PC-3 (cell line): Measurements from ENCODE around the gene HOGA1. TPM values are rescaled to one million over a fixed set of nuclear protein-coding genes. Genes with fewer than 3 reads are reported as not detected.

Experiments
- ATAC-seq: fragments of 200-7000 bp; cut with Tn5 transposase; 2 replicates; pipeline ENCODE4 v1.9.1; 2020; ENCODE audit warnings: mild to moderate bottlenecking, moderate library complexity
- BruUV-seq: library from RNA; stranded (reverse); fragments of 400-500 nt; replicated peaks from 2 replicates; lab custom pipeline; 2021; lab: Mats Ljungman, UMichigan
- CTCF ChIA-PET: fragments of 300-600 bp; sonication (Branson Sonifier 250); formaldehyde crosslinking; loops from one replicate; lab custom pipeline; 2022; ENCODE audit warnings: antibody characterized with exemption; lab: Charles Lee
- POLR2A ChIA-PET: fragments of 300-600 bp; sonication (Branson Sonifier 250); formaldehyde crosslinking; loops from one replicate; lab custom pipeline; 2022; ENCODE audit warnings: antibody characterized with exemption; ENCODE audit not compliant: unreplicated experiment; lab: Charles Lee
- DNase-seq: peaks from one replicate; pipeline ENCODE4 v3.0.0-alpha.2; 2015
- H2AFZ ChIP-seq: fragments of 300-600 bp; sonication (generic); 2 replicates; pipeline ENCODE4 v1.6.0; 2016; ENCODE audit warnings: antibody characterized with exemption, low read length
- H3F3A ChIP-seq: fragments of 300-600 bp; sonication (generic); one replicate; pipeline ENCODE4 v1.6.0; 2017; ENCODE audit warnings: antibody characterized with exemption, low read length, control low read depth, mild to moderate bottlenecking; ENCODE audit not compliant: unreplicated experiment
- H3K27ac ChIP-seq: fragments of 300-600 bp; sonication (generic); 2 replicates; pipeline ENCODE4 v1.5.1; 2016; ENCODE audit warnings: mild to moderate bottlenecking, low read length
- H3K27me3 ChIP-seq: fragments of 300-600 bp; sonication (generic); 2 replicates; pipeline ENCODE4 v1.6.1; 2016; ENCODE audit warnings: low read length, mixed read lengths
- H3K36me3 ChIP-seq: fragments of 300-600 bp; sonication (generic); 2 replicates; pipeline ENCODE4 v1.6.1; 2016; ENCODE audit warnings: low read depth, mixed run types, low read length, mixed read lengths
- H3K4me1 ChIP-seq: fragments of 300-600 bp; sonication (generic); 2 replicates; pipeline ENCODE4 v1.5.1; 2016; ENCODE audit warnings: low read length; ENCODE audit not compliant: insufficient read depth
- H3K4me2 ChIP-seq: fragments of 300-600 bp; sonication (generic); 2 replicates; pipeline ENCODE4 v1.6.0; 2016; ENCODE audit warnings: low read length
- H3K4me3 ChIP-seq: fragments of 300-600 bp; sonication (generic); 2 replicates; pipeline ENCODE4 v1.5.1; 2016; ENCODE audit warnings: mild to moderate bottlenecking, low read length, mixed read lengths
- H3K79me2 ChIP-seq: fragments of 300-600 bp; sonication (generic); 2 replicates; pipeline ENCODE4 v1.6.1; 2017; ENCODE audit warnings: low read length, mixed read lengths
- H3K9ac ChIP-seq: fragments of 300-600 bp; sonication (generic); 2 replicates; pipeline ENCODE4 v1.6.0; 2016; ENCODE audit warnings: mild to moderate bottlenecking, low read length
- H3K9me2 ChIP-seq: fragments of 300-600 bp; sonication (generic); replicated peaks from 2 replicates; pipeline ENCODE4 v1.6.1; 2016; ENCODE audit warnings: mixed run types, low read length, mixed read lengths
- H3K9me3 ChIP-seq: fragments of 300-600 bp; sonication (generic); 2 replicates; pipeline ENCODE4 v1.6.1; 2016; ENCODE audit warnings: low read length, mixed read lengths
- H4K20me1 ChIP-seq: fragments of 300-600 bp; sonication (generic); 2 replicates; pipeline ENCODE4 v1.6.1; 2016; ENCODE audit warnings: low read length, mixed read lengths
- EZH2 ChIP-seq: fragments of 300-600 bp; sonication (generic); IDR thresholded peaks from one replicate; pipeline ENCODE4 v1.6.1; 2017; ENCODE audit warnings: antibody characterized with exemption, mild to moderate bottlenecking, low read length; ENCODE audit not compliant: unreplicated experiment
- EZH2phosphoT487 ChIP-seq: fragments of 300-600 bp; sonication (generic); IDR thresholded peaks from 2 replicates; pipeline ENCODE4 v1.6.1; 2018; ENCODE audit warnings: mild to moderate bottlenecking, antibody characterized with exemption, low read length, borderline replicate concordance
- intact Hi-C: fragments of 100-400 bp; cut with micrococcal nuclease; formaldehyde crosslinking; loops from 2 replicates; pipeline ENCODE4 v1.9.0; 2023
- total RNA-seq: library from RNA; depleted of rRNA; stranded (reverse); fragments of >200 nt; gene quantifications from 2 replicates; pipeline ENCODE4 v1.2.3, GENCODE V29; 2014
- TF ChIP-seq, protein P1 (sequence below): fragments of 300-600 bp; sonication (generic); conservative IDR thresholded peaks from 2 replicates; pipeline ENCODE4 v1.5.1; 2017; ENCODE audit warnings: antibody characterized with exemption, low read depth, mild to moderate bottlenecking, low read length

HOGA1 gene
- total RNA-seq, 1 experiment from 2014 or later: 0.15 TPM

DNA sequence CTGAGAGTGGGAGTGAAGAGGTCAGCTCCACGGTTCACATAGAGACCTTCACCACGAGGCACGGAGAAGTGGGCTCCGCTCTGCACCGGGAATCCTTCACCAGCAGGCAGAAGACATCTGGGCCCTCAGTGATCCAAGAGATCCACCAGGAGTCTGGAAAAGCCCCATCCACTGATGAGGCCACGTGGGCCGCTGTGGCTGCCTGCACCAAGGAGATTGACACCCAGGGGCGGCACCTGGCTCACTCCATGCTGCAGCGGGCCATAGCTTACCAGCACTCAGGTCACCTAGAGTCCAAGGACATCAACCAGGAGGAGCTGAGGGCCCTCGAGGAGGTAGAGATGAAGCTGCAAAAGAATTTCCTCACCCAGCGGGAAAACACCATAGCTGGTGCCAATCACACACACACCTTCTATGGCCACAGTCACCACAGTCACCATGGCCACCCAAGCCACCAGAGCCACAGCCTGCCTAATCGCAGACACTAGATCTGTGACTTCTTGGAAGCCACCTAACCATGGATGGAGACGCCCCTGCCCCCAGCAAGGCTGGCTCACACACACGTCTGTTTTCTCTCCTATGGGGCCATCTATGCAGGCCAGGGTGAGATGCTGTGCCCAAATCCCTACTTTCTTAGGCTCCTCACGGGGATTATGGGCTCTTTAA, 6.0 kb downstream of the HOGA1 start:
- no peak overlapping the region for H3K4me2 ChIP-seq
- intact Hi-C loops: no loop called here
- no peaks in the 10 kb centered on the region for H4K20me1 ChIP-seq
- no peak overlapping the region for H3K9ac ChIP-seq
- no TSS peak for BruUV-seq
- no peak overlapping the region for H2AFZ ChIP-seq
- H3K27ac ChIP-seq: no peak overlapping the region
- ChIA-PET CTCF (no interaction called here), POLR2A (interaction anchor here (0.6 kb wide), 1 partner anchor 33 kb away, joined by 11 read pairs; no protein-coding TSS in a partner anchor)
- H3F3A ChIP-seq: no peaks in the 10 kb centered on the region
- no peaks in the 10 kb centered on the region for H3K9me2 ChIP-seq
- no peak for DNase-seq
- H3K79me2 ChIP-seq: no peaks in the 10 kb centered on the region
- no peak for TF ChIP-seq EZH2phosphoT487
- no peak for TF ChIP-seq EZH2
- TF ChIP-seq, protein P1, sequence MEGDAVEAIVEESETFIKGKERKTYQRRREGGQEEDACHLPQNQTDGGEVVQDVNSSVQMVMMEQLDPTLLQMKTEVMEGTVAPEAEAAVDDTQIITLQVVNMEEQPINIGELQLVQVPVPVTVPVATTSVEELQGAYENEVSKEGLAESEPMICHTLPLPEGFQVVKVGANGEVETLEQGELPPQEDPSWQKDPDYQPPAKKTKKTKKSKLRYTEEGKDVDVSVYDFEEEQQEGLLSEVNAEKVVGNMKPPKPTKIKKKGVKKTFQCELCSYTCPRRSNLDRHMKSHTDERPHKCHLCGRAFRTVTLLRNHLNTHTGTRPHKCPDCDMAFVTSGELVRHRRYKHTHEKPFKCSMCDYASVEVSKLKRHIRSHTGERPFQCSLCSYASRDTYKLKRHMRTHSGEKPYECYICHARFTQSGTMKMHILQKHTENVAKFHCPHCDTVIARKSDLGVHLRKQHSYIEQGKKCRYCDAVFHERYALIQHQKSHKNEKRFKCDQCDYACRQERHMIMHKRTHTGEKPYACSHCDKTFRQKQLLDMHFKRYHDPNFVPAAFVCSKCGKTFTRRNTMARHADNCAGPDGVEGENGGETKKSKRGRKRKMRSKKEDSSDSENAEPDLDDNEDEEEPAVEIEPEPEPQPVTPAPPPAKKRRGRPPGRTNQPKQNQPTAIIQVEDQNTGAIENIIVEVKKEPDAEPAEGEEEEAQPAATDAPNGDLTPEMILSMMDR: no peak
- no peaks in the 10 kb centered on the region for H3K4me1 ChIP-seq
- no peaks in the 10 kb centered on the region for H3K36me3 ChIP-seq
- ATAC-seq: no peak
- no peaks in the 10 kb centered on the region for H3K27me3 ChIP-seq
- no peak overlapping the region for H3K4me3 ChIP-seq
- no peaks in the 10 kb centered on the region for H3K9me3 ChIP-seq

DNA sequence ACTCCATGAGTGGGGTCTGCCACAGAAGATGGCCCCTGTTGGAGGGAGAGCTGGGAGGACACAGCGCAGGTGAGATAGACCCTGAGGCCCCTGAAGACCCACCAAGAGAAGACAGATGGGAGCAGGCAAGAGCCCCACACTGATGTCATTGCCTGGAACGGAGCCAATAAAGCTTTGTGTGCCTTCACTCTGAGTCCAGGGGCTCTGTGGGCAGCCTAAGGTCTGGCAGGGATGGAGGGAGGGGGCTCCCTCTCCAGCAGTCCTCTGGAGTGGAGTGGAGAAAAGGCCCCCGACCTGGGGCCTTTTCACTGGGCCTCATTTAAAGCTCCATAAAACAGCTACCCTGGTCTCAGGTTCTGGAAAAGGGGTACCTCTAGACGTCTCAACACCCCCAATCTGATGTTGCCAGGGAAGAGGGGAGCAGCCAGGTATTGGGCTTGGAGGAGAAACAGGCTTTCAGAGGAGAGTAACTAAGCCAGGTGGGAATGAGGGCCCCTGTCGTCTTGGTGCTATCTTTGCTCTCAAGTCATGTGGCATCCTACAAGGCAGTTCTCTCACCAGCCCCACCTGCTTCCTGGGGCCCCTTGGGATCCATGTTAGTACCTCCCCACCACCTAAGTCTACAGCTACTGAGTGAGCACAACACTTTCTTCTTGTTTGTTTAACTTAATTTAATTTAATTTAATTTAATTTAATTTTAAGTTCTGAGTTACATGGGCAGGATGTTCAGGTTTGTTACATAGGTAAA, 6.7 kb downstream of the HOGA1 start:
- BruUV-seq: no TSS peak
- Histone ChIP-seq H3K4me1 (peaks cover 3% of the 10 kb centered on the region; the same call in 1 of the 2 replicates), H3F3A (no peaks in the 10 kb centered on the region), H3K79me2 (no peaks in the 10 kb centered on the region), H3K9me2 (no peaks in the 10 kb centered on the region), H2AFZ (no peak overlapping the region), H3K4me2 (no peak overlapping the region), H3K27me3 (no peaks in the 10 kb centered on the region), H3K4me3 (no peak overlapping the region), H3K9me3 (no peaks in the 10 kb centered on the region), H3K36me3 (no peaks in the 10 kb centered on the region), H3K9ac (no peak overlapping the region), H3K27ac (no peak overlapping the region), H4K20me1 (no peaks in the 10 kb centered on the region)
- POLR2A ChIA-PET: no interaction called here
- ATAC-seq: no peak
- DNase-seq: no peak
- intact Hi-C loops: no loop called here
- CTCF ChIA-PET: no interaction called here
- TF ChIP-seq, protein P1: no peak
- no peak for TF ChIP-seq EZH2phosphoT487
- TF ChIP-seq EZH2: no peak

DNA sequence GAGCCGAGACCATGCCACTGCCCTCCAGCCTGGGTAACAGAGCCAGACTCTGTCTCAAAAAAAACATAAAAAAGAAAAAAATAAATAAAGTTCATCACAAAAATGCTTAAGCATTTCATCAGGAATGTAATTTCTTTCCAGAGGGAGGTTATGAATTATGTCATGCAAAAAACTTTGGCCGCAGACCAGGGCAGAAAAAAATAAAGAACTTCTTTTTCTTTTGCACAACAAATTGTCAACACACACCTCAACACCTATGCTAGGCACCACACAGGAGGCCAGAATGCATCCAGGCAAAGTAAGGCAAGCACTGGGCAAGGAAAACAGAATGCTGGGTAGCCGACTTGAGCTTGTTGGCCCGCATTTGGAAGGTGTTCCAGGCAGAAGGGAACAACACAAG, 9.2 kb downstream of the HOGA1 start:
- no peak overlapping the region for H3K4me3 ChIP-seq
- no peak for ATAC-seq
- H3K9me3 ChIP-seq: no peaks in the 10 kb centered on the region
- no peaks in the 10 kb centered on the region for H3K79me2 ChIP-seq
- intact Hi-C loops: no loop called here
- H3K4me1 ChIP-seq: peaks cover 26% of the 10 kb centered on the region
- POLR2A ChIA-PET: no interaction called here
- H3K9ac ChIP-seq: no peak overlapping the region
- CTCF ChIA-PET: no interaction called here
- H3F3A ChIP-seq: peaks cover 5% of the 10 kb centered on the region
- TF ChIP-seq EZH2phosphoT487: no peak
- TF ChIP-seq, protein P1: no peak
- no peak for TF ChIP-seq EZH2
- H3K9me2 ChIP-seq: no peaks in the 10 kb centered on the region
- DNase-seq: no peak
- BruUV-seq: no TSS peak
- H3K4me2 ChIP-seq: no peak overlapping the region
- no peak overlapping the region for H3K27ac ChIP-seq
- no peaks in the 10 kb centered on the region for H4K20me1 ChIP-seq
- H3K36me3 ChIP-seq: no peaks in the 10 kb centered on the region
- no peak overlapping the region for H2AFZ ChIP-seq
- no peaks in the 10 kb centered on the region for H3K27me3 ChIP-seq
